HG03460 (cell line): ENCODE data around the gene CEP72.
"Not testable (repeated sequence)": the region's sequence is repeated elsewhere in the genome, so short reads cannot be mapped to it uniquely, and the experiment has no call there.

Source experiments
- ATAC-seq: cut with Tn5 transposase; IDR thresholded peaks from one replicate; pipeline ENCODE4 v1.9.1; 2021; ENCODE audit not compliant: unreplicated experiment

Gene CEP72

DNA sequence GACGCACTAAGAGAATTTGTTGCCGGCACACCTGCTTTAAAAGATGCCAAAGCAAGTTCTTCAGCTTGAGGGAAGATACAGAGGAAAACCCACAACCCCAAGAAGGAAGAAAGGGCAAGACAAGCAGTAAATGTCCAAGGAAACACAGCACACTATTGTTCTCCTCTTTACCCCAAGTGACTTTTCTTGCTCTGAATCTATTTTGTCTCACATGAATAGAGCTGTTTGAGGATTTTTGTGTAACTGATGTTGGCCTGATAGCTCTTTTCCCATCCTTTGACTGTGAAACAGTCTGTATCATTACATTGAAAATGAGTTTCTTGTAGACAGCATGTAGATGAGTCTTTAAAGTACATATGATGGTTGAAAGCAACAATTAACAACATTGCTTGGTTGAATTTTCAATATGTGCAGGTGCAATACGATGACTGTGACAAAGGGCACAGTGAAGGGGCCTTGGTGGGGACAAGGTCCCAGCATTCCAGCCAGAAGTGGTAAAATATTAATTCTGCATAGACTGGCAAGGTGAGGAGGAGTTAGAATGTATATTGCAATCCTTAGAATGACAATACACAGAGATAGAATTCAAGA is 16.8 kb upstream of the CEP72 start:
- no peak for ATAC-seq

DNA sequence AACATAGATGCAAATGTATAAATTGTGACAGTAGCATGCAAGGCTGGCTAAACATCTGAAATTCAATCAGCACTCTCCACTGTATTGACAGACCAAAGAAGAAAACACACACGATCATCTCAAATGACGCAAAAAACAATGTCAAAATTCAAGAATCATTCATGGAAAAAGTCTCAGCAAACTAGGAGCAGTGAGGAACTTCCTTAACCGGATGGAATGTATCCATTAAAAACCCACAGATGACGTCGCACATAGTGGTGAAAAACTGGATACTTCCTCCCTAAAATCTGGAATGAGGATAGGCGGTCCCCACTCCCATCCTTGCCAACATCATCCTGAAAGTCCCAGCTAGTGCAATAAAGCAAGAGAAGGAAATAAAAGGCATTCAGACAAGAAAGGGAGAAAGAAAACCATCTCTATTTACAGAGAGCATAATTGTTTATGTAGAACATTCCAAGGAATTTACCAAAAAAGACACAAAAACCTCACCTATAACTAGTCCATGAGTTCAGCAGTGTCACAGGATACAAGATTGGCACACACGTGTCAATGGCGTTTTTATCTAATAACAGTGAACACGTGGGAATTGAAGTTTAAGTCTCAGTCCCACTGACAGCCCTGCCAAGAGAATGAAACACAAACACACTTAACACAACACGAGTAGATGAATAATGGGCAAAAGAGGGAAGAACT is 14.1 kb upstream of the CEP72 start:
- ATAC-seq: no peak

DNA sequence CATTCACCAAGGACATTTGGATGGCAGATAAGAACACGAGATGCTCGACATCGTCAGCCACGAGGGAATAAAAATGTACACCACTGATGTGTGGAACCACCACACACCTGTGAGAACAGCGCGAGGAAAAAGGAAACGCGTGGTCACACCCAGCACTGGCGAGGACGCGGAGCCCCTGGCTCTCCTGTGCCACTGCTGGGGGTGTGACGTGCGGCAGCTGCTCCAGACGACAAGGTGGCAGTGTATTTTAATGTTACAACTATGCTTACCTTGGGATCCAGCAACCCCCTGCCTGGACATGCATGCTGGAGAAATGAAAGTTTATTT is 13.6 kb upstream of the CEP72 start:
- ATAC-seq: no peak

DNA sequence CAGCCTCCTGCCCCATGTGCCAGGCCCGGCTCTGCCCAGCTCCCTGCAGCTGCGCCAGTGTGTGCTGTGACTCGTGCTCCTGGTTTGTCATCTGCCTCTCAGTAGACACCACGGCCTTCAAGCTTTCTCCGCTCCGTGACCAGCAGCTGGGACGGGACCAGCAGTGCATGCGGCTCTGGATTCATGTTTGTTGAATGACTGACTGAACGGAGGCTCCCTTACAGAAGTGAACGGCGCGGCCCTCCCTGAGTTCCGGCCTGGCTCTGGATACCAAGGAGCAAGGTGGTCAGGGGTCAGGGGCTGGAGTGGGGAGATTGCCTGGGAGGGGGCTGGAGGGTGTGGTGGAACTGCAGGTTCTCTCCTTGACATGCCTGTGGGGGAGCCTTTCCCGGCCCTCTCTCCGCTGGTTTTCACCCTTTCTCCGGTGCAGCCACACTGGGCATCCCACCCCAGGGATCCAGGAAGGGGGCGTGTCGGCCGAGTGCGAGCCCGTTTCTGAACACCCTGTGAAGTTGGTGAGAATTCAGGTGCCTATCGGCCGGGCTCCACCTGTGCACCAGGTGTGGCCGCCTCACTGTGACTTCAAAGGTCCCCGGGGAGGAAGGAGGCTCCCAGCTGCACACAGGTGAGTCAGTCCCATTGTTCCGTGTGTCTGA is 11.1 kb upstream of the CEP72 start:
- ATAC-seq: no peak

DNA sequence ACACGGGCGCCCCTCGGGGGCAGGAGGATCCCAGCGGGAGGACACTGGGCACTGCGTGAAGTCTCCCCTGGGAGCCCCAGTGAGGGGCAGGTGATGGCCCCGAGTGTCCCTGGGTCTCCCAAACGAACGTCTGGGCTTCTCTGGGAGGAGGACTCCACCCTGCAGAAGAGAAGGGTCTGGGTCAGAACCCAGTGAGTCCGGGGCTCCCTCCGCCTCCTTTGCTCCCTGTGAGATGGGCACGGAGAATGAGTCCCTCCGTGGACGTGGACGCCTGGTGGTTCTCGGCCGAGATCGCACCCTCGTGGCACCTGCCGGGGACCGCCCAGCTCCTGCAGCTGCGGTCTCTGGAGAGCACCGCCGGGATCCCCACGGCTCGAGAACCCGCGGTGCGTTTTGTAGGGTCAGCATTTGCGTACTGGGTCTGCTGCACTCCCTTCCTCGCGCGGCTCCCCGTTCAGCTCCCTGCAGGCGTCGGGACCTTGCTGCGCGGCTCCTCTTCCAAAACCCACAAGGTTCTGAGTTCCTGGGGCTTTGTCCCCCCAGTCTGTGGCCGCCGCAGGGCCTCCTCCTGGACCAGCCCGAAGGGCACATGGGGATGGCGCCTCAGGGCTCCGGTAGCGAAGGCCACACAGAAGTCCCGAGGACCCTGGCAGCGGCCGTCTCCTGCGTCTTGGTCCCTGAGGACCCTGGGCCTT is 10.2 kb upstream of the CEP72 start:
- ATAC-seq: no peak

DNA sequence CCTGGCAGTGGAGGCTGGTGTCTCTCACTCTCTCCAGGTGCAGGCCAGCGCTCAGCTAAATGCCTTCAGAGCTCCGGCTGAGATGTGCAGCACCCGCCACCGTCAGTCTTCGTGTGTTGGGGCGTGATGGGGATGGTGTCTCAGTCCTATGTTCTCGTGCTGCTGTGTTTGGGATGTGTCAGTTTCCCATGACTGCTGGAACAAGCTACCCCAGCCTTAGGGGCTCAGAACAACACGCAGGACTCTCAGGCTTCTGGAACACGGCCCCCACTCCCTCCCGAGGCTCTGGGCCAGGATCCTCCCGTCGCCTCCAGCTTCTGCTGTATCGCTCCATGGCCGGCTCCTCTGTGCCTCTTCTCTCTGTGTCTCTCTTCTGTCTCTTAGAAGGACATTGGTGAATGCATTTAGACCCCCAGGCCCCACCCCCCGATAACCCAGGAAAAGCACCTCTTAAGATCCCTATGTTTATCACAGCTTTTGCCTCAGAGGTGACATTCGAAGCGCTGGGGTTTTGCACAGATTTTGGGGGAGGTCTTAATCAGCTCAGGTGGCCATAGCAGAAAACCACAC is 9.6 kb upstream of the CEP72 start:
- no peak for ATAC-seq

DNA sequence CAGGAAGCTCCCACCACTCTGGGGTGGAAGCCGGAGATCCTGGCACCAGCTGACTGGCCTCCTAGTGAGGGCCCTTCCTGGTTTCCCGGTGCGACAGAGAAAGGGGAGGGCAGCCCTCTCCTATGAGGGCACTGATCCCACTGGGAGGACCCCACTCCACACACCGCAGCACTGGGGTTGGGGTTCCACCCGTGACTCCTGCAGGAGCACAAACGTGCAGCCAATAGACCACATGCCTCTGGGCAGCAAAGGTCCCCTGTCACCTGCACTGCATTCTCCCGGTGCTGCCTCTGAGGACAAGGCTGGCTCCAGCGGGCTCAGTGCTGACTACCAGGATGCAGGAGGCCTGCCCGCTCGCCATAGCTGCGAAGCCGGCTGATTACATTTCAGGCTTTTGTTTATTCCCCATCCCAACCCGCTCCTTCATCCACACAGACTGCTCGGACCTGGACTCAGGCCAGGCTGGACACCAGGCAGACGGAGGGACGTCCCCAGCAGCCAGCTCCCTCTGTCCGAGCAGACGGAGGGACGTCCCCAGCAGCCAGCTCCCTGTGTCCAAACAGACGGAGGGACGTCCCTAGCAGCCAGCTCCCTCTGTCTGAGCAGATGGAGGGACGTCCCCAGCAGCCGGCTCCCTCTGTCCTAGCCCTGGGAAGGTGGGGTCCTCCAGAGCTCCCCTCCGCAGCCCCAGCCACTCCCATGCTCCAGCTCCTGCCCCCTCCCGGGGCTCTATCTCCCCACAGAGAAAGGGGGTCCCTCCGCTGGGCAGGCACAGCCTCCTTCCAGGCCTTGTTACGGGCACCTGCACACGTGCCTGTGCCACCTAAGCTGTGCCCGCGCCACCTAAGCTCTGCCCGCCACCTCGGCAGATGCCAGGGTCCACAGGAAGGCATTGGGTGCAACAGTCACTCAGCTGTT is 8.8 kb upstream of the CEP72 start:
- no peak for ATAC-seq

DNA sequence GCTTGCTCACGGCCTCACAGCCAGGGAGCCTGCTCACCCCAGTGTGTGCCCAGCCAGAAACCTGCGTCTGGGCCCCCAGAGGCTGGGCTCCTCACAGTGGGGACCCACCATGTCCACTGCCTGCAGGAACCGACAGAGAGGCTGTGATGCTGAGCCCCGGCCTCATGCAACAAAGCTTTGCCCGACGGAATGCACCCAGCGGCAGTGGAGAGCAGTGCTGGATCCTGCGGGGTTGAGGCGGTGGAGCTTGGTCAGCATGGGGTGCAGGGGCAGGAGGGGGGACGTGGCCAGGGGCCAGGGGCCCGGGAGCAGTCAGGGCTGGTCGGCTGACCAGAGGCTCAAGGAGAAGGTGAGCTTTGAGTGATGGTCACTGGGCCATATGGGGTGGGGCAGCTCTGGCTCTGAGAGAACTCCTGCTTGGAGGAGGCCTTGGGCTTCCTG is 7.7 kb upstream of the CEP72 start:
- ATAC-seq: no peak

DNA sequence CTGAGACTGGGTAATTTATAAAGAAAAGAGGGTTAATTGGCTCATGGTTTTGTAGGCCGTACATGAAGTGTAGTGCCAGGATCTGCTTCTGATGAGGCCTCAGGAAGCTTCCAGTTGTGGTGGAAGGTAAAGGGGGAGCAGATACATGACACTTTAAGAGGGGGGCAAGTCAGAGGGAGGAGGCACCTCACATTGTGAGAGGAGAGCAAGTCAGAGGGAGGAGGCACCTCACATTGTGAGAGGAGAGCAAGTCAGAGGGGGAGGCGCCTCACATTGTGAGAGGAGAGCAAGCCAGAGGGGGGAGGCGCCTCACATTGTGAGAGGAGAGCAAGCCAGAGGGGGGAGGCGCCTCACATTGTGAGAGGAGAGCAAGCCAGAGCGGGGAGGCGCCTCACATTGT is 7.0 kb upstream of the CEP72 start:
- ATAC-seq: not testable (repeated sequence)

DNA sequence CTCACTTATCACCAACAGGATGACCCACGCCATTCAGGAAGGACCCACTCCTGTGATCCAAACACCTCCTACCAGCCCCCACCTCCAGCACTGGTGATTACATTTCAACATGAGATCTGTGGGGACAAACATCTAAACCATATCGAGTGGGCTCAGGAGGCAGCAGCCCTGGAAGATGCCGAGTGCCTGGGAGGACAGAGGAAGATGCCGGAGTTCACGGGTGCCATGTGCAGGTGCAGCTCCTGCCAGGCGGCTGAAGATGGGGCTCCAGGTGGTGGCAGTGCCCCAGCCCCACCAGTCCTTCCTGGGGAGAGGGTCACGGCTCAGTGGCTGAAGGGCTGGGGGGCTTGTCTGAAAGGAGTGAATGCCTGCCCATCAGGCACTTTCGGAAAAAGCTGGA is 6.1 kb upstream of the CEP72 start:
- no peak for ATAC-seq

DNA sequence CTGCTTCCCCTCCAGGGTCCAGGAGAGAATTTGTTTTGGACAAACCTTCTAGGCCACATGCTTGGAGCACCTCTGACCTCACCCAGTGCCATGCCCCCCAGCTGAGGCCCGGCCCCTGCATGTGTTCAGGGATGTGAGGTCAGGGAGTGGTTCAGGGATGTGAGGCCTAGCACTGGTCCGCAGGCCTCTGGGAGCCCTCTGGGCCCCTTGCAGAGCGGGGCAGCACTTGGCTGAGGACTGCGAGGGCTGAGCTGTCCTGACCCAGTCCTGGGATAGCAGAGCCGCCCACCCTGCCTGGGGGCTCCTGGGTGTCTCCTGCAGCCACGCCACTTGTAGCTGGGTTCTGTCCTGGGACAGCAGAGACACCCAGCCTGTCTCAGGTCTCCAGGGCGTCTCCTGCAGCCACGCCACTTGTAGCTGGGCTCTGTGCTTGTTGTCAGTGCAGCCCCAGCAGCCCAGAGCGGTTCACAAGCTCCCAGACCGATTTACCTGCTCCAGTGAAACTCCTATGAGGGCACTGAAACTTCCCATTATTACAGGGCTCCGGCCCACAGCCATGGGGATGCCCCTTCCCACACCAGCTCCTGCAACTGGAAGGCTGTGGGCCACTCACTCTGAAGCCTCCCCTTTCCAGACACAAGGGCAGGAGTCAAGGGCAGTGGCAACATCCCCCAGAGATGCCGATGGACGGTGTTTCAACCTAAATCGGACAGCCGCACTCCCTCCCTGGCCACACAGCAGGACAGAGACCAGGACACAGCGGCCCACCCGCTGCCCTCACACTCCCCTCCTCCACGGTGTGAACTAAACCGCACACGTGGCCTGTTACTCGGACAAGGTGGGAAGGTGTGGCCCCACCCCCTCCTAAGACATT is 5.4 kb upstream of the CEP72 start:
- no peak for ATAC-seq

DNA sequence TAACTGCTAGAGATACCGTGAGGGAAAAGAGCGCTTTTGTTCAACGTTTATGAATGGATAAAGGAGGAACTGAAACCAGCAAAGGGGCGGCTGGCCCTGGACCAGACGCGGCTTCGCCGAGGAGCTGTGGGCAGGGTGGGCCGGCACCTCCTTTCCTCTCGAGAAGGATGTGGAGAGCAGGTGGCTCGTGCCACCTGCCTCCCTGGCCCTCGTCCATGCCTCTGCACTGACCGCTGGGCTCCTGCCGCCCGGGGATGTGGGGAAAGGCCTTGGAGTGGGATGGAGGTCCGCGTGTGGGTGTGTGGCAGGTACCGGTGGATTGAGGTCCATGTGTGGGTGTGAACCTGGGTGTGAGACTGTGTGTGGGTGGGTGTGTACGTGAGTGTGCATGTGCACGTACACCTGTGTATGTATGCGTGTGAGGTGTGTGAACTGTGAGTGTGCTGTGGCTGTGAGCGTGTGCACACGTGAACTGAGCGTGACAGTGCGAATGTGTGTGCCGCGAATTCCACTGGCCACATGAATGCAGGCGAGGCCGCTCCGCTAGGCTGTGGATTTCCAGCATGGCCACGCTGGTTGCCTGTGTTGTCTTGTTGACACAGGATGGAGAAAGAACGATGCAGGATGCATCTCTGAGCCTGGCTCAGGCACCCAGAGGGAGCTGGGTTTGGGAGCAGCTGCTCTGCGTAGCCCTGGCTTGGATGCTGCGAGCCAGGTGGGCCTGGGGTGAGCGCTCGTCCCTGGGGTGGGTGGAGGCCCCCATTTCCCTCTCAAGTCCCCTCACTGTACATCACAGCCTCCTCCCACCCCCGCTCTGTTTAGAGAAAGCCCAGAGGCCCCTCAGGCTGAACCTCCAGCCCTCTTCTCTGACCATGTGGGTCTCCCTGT is 4.4 kb upstream of the CEP72 start:
- peak; percentile 38 for ATAC-seq

DNA sequence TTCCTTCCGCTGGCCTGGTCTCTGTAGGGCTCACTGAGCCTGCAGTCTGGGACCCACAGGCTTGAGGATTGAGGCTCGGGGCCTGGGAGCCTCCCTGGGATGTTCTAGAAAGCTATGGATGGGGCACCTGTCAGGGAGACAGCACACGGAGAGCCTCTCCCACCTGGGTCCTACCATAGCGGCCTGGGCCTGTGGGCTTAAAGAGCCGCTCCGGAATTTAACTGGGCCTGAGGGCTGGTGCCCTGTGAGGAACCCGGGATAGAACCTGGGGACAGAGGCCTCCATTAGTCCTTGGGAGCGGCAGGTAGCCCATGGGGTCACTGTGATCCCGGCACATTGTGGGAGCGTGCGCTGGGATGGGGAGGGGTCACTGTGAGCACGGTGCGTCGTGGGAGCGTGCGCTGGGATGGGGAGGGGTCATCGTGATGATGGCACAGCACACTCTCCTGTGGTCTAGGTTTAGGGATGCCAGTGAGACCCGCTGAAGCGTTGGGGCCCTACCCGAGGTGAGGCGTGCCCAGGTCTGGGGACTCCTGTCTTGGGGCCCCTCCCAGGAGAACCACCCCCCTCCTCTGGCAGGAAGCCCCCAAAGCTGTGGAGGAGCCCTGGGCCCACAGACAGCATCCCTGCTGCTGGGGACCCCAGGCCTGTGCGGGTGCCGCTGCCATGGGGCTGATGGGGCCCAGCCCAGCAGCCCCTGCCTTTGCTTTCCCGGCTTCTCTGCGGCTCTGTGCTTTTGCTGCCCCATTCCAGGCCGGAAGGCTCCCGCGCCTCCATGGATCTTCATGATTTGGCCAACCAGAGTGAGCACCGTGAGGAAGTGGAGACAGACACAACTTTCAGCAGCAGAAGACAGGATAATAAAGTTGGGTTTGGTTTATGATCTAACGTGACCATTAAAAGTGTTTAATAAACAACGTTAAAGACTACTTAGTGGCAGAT is 3.4 kb upstream of the CEP72 start:
- ATAC-seq: no peak

DNA sequence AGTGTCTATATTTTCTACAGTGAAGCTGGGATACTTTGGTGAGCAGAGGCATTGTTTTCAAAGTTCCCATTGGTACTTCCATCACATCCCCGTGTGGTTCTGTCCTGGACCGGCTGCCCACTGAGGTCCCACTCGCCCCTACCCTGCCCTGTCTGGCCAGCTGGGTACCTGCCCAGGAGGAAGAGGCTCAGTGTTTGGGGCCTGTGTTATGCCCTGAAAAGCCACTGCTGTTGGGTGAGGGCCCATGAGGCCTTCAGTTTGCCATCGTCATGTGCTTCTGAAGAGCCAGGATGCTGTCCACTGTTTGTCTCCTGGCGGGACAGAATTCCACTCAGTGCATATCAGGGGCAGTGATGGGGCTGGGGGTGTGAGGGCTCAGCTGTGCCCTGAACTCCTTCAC is 2.6 kb upstream of the CEP72 start:
- no peak for ATAC-seq

DNA sequence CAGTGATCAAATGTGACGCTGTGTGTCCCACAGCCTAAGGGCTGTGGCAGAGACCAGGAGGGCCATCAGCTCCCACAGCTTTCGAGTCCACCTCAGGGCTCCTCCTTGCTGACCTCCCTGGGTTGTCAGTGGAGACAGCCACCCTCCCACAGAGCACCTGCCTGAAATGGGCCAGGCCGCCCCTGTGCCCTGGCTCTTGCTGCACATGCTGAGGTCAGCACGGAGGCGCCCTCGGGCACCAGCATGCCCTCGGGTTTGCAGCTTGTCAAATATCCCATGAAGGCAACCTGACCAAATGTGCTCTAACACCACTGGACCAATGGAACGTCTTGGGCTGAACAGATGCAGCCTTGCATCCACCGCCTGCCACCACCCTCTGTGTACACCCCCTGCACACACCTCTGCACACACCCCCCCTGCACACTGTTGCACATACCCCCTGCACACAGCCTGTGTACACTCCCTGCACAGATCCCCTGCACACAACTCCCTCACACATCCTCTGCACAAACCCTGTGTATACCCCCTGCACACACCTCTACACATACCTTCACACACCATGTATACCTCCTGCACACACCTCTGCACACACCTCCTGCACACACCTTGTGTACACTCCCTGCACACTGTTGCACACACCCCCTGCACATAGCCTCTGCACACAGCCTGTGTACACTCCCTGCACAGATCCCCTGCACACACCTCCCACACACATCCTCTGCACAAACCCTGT is 2.0 kb upstream of the CEP72 start:
- no peak for ATAC-seq

DNA sequence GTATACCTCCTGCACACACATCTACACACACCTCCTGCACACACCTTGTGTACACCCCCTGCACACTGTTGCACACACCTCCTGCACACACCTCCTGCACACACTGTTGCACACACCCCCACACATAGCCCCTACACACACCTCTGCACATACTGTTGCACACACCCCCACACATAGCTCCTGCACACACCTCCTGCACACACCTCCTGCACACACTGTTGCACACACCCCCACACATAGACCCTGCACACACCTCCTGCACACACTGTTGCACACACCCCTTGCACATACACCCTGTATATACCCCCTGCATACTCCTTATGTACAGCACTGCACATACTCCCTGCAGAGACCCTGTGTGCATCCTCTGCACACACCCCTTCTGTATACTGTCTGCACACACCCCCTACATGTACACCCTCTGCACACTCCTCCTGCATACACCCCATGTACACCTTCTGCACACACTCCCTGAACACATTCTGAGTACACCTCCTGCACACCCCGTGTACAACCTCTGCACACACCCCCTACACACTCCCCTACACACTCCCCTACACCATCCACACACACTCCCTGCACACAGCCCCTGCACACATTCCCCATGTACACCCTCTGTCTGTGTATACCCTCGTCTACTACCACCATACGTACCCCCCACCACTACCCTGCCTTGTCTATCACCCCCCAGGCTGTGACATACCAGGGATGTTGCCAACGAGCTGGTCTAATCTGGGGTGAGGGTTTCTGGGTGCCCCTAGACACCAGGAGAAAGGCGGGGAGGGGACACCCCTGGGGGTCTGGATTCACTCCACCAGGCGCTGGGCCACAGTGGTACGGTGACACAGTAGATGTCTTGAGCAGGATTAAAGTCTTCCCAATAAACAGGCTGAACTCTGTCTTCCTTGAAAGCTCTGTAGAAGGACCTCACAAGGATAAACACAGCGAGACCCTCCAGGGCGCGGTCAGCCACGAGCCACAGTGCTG is 1.1 kb upstream of the CEP72 start:
- no peak for ATAC-seq
